ENCODE data around the gene EHBP1L1.
A peak's percentile ranks its signal among the peaks of the same experiment; 100 is the strongest.

EHBP1L1 gene

DNA sequence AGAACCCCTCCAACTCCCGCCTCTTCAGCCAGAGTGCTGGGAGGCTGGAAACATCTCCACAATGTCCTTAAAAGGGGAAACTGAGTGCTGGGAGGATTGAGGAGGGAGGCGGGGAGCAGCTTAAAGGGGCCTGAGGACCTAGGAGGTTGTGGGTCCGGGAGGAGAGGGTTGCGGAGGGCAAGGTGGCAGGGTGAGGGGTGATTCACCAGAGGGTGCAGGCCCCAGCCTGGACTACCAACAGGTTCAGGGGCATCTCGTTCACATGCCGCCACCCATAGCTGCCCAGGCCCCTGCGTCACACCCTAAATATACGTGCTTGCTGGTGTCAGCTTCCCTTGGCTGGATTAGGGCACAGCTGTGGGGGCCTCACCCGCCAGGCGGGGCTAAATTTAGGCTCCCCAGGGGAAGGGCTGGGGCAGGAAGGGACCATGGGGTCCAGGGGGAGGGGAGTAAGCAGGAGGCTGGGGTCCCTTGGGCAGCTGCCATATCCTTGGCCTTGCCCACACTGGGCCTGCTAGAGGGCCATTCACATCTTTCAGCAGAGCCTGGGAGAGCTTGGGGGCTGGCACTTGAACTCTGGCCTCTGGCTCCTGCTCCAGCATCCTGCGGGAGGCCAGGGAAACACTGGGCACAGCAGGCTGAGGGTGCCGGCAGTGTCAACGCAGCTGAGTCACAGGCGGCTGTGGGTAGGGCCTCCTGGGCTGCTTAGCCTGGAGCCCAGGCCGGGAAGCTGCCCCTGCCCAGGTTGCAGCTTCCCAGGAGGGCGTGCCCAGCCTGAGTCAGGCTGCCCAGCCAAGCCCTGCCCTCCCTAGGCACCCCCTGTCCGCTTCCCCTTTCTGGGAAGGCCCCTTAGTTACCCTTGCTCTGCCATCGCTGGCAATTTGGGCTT lies 1.3 kb downstream of the EHBP1L1 start:
- DNase-seq, result peak in 6 of 56 donors; percentile 27 to 61 (median 42)

DNA sequence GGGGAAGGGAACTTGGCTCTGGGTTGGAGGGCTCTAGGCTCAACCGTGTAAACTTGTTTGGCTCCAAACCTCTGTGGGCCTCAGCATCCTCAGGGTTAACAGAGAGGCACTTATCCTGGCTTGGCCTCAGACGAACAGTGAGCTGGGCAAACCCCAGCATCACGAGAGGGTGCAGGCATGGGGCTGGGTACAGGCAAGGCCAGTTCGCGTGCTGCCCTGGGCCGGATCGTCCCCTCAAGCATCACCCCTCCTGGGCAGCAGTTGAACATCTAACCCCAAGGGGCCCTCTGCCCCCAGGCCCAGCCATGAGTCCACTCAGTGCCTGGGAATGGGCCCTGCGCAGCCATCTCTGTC lies 1.9 kb downstream of the EHBP1L1 start:
- peak in 6 of 56 donors; percentile 20 to 61 (median 40) for DNase-seq

DNA sequence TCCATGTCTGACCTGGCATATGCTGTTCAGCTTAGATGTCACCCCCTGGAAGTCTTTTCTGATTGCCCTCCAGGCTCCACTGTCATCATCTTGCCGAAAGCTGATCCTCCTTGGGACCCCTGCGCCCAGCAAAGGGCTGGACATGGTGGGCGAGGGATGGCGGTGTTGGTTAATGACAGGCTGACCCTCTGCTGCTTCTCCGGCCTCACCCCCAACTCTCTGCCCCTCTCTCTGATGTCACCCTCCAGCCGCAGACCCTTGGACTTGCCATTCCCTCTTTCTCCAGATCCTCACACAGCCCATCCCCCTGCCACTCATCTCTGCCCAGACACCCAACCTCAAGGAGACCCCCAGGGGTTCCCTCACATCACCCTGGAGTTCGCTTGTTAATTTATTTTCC lies 2.3 kb downstream of the EHBP1L1 start:
- no peak for DNase-seq

DNA sequence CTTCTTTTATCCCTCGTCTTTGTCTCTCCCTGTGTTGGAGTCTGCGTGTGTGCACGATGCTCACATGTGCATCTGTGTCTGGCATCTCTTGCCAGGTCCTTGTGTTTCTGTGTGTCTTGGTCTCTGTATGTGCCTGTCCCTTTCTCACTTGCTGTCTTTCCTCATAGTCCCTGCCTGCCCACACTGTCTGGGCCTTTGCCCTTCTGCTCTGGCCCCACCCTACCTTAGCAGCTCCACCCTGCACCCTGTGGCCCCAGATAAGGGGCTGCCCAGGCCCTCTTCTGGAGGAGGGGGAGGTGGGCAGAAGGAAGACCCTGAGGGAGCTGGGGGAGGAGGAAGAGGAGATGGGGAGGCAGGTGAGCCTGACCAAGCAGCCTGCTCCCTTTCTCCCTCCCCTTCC lies 2.8 kb downstream of the EHBP1L1 start:
- DNase-seq, result no peak

DNA sequence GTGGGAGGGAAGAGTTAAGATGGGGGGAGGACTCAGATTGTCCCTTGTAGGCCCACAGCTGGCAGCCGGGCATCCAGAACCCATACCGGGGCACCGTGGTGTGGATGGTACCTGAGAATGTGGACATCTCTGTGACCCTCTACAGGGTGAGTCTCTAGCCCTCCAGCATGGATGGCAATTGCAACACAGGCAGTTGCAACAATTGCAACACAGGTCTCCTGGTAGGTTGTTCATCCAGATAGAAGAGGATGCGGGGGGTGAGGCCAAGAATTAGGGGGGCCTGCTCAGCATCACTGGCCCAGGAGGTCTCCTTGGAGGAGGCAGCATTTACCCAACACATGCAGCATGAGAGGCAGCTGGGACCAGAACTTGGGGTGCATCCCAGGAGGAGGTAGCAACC lies 3.4 kb downstream of the EHBP1L1 start:
- no peak for DNase-seq

DNA sequence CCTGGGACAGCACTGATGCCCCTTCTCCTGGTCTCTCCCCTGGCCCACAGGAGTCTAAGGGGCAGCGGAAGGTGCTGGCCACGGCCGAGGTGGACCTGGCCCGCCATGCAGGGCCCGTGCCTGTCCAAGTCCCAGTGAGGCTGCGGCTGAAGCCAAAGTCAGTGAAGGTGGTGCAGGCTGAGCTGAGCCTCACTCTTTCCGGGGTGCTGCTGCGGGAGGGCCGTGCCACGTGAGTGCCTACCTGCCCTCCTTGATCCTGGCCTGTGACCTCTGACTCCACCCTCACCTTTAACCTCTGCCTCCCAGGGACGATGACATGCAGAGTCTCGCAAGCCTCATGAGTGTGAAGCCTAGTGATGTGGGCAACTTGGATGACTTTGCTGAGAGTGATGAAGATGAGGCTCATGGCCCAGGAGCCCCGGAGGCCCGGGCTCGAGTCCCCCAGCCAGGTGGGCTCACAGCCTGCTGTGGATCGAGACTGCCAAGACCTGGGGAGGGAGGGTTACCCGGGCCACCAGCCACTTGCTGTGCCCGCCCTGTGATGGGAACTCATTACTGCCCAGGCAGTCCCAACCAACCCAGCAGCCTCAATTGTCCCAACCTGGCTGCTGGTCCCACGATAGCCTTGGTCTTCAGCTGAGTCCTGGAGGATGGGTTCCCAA lies 4.3 kb downstream of the EHBP1L1 start:
- no peak for DNase-seq

DNA sequence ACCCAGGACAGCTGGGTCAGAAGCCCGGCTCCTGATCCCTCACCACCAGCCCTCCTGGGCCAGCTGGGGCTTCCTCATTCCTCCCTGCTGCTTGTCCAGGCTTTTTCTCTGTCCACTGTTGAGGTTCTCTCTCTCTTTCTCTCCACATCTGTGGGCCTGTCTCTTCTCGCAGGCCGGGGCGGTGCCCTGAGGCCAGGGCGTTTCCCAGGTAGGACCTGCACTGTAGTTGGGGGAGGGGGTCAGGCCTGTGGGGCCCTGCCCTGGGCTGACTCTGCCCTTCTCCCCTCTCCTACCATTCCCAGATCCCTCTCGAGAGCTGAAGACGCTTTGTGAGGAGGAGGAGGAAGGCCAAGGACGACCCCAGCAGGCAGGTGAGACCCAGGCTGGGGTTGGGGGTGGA lies 4.9 kb downstream of the EHBP1L1 start:
- DNase-seq, result no peak

DNA sequence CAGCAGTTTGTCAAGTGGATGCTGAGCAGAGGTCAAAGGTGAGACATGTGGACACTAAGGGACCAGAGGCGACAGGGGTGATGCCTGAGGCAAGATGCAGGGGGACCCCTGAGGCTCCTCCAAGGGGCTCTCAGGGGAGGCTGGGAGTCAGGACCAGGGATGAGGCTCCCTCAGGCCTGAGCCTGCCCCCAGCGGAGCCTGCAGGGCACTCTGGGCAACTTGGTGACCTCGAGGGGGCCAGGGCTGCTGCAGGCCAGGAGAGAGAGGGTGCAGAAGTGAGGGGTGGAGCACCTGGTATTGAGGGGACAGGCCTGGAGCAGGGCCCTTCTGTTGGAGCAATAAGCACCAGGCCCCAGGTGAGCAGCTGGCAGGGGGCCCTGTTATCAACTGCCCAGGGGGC lies 6.1 kb downstream of the EHBP1L1 start:
- DNase-seq, result no peak

DNA sequence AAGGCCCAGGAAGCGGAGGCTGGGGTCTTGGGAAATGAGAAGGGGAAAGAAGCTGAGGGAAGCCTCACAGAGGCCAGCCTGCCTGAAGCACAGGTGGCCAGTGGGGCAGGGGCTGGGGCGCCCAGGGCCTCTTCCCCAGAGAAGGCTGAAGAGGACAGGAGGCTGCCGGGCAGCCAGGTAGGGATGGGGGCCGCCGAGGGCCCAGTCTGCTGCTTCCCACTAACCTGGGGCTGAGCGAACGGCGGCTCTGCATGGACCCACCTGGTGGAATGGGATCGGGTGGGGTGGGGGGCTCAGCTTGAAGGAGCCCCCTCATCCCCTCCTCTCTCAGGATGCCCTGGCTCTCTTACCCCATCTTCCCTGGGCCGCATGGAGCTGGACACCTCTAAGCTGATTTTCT lies 7.7 kb downstream of the EHBP1L1 start:
- no peak for DNase-seq

DNA sequence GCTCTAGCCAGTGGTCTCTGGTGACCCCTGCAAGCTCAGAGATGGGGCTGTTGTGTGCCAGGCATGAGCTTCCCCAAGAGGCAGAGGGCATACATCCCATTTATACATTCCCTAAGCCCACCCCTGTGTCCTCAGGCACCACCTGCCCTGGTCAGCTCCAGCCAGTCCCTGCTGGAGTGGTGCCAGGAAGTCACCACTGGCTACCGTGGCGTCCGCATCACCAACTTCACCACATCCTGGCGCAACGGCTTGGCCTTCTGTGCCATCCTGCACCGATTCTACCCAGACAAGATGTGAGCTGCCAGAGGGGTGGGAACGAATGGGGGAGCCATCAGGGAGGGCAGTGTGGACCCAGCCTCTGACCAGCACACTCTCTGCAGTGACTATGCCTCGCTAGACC lies 8.3 kb downstream of the EHBP1L1 start:
- DNase-seq, result no peak

DNA sequence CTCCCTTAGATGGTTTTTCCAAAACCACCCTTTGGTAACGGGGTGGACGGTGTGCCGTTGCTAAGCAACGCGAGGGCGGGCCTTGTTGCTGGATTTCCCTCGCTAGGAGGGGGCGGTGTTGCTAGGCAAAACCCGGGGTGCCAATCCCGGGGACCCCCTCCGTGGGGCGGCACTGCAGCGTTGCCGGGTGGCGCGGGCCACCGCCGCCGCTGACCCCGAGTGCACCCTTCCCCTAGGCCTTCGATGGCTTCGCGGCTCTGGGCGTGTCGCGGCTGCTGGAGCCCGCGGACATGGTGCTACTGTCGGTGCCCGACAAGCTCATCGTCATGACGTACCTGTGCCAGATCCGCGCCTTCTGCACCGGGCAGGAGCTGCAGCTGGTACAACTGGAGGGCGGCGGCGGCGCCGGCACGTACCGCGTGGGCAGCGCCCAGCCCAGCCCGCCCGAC lies 8.9 kb downstream of the EHBP1L1 start:
- DNase-seq, result peak in 25 of 56 donors; percentile 8 to 72 (median 44)

DNA sequence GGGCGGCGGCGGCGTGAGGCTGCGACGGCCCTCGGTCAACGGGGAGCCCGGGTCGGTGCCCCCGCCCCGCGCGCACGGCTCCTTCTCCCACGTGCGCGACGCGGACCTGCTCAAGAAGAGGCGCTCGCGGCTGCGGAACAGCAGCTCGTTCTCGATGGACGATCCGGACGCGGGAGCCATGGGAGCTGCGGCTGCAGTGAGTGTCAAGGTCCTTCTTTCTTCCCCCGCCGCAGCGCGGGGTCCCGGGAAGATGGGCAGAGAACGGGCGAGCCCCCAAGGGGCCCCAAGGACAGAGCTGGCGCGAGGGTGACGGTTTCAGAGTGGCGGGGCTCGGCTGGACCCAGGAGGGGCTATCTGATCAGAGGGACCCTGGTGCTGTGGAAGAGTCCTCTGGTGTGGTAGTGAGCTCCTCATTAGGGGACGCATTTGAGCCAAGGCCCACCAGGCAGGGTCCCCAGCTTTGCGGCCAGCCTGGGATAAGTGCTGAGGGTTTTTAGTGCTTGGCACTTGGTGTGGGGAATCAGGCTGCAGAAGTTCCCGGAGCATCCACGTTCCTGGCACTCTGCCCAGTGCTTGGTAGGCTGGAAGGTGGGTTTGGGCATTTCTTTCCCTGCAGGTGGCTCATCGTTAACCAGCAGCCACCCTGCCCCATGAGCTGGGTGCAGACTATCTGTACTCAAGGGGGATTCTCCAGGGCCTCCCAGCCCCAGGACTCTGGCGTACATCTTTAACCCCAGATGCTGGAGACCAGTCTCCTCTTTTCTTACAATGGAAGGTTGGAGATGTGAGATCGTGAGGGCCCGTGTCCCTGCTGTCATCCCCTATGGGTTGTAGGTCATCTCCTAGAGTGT lies 9.8 kb downstream of the EHBP1L1 start:
- peak in 3 of 56 donors; percentile 10 to 26 (median 10) for DNase-seq

DNA sequence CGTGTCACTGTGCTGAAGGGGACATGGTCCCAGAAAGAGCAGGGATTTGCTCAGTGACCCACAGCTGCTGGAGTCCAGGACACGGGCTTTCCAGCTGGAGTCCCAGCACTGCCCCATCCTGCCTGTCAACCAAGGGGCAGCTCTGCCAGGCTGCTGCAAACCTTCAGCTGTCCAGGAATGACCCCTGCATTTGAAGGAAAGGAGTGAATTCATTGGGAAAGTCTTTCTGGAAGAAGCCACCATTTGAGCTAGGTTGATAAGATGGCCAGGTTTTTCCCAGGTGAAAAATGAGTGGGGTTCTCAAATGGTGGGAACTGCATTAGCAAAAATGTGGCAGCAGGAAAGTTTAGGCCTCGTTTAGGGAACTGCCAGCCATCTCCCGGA lies 10.4 kb downstream of the EHBP1L1 start:
- no peak for DNase-seq

DNA sequence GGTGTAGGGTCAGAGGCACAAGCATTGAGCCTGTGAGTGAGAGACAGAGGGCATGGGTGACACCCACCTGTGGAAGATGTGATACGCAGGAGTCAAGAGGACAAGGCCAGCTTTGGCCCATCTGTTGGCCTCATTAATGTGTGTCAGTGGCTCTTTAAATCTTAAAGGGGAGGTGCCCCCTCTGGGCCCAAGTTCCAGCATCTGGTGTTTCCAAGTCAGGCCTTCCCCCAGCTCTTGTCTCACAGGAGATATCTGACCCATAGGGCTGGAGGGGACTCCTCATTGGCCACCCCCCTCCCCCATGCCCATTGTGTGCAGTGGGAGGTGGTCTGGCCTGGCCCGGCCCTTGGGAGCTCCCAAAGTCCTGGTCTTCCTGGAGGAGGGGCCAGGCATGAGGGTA lies 10.8 kb downstream of the EHBP1L1 start:
- DNase-seq, result no peak

DNA sequence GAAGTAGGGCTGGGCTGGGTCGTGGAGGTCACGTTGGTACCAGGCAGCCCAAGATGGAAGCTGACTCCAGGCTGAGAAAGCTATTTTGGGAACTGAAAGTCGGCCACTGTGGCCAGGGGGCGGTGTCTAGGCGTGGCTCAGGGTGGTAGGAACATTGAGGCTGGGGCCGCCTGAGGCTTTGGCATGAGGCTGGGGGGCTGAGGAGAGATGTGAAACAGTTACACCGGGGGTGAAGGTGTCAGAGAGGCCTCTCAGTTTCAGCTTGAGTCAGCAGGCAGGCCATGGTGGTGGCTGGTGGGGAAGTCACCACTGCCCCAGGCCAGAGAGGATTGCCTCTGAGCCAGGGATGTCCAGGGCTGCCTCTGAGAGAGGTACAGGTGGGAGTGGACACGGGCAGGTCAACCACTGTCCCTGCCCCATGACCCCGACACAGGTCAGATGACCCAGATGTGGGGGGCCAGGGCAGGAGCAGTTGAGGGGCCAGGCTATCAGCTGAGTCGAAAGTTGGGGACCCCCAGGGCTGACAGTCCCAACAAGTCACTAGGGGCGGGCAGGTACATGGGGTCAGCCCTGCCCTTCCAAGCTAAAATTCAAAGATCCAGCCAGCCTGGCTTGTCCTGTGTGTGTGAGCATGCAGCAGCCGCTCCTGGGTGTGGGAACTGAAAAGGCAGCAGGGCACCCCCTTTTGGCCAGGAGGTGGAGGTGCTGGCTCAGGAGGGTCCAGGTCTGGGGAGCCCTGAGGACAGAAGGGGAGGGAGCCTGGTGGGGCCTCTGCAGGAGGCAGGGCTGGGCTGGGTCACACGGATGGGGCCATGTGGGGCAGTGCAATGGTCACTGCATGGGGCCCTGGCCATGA lies 12.6 kb downstream of the EHBP1L1 start:
- peak in 7 of 56 donors; percentile 12 to 41 (median 19) for DNase-seq

DNA sequence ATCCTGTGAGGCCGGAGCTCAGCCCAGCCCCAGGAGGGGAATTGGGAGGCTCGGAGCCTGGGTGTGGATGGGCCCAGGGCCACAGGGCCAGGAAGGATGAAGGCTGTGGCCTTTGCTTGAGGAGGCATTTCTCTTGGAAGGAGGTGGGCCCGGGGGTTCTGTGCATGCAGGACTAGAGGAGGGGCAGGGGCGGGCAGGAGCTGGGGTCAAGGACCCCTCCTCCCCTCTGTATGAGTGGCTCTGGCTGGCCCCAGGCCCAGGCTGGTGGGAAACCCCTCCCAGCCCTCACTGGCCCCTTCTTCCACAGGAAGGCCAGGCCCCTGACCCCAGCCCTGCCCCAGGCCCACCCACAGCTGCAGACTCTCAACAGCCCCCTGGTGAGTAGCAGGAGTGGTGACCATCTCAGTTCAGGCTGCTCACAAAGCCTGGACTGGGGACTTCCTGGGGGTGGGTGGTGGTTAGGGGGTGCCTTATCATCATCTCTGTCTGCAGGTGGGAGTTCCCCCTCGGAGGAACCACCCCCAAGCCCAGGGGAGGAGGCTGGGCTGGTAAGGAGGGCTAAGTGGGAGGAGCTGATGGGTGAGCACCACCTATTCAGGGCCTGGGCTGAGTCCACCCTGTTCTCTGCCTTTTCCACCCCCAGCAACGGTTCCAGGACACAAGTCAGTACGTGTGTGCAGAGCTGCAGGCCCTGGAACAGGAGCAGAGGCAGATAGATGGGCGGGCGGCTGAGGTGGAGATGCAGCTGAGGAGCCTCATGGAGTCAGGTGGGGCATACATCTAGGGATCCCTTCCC lies 13.8 kb downstream of the EHBP1L1 start:
- no peak for DNase-seq

DNA sequence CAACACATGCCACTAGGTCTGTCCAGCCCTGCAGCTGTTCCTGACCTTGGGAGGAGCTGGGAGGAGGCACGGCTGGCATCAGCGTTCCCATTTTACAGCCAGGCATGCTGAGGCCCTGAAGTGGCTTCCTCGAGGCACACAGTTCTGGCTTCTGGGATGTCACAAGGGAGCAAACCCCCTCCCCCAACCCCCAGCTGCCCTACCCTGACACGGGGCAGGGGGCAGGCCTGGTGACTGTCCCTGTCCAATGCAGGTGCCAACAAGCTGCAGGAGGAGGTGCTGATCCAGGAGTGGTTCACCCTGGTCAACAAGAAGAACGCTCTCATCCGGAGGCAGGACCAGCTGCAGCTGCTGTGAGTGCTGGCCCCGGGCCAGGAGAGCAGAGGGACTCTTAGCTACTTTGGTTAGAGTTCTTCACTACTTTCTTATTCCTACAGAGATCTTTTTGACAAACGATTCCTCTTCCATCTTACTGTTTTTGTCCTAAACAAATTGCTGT lies 14.4 kb downstream of the EHBP1L1 start:
- DNase-seq, result peak in 1 of 56 donors; percentile 10

DNA sequence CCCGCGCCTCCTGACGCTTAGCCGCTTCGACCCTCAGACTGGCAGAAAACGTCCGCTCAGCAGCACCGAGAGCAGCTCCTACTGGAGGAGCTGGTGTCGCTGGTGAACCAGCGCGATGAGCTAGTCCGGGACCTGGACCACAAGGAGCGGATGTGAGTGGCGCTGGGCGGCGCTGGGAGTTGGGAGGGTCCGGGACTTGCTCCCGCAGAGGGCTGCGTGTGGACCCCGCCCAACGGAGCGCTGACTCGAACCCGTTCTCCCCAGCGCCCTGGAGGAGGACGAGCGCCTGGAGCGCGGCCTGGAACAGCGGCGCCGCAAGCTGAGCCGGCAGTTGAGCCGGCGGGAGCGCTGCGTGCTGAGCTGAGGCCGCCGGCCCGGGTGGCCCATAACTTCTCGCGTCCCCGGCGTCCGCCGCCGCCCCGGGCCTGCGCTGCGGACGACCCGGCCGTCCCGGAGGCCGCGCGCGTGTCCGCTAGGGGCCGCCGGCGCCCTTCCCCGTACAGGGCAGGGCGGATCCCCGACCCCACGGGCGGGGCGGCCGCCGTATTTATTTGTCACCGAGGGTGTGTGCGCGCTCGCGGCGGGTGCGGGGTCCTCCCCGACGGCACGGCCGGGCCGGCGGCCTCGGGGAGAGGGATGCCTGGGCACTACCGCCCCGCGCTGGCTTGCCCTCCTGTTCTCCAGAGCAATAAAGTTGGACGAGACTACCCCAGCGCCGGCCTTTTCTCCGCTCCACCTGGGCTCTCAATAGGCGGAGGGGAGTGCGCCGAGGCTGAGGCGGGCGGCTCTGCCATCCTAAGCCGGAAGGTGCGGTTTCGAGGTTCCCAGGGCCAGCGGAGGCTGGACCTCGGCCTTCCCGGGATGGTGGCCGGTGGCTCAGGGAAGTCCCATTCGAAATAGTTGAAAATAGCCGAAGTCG lies 16.3 kb downstream of the EHBP1L1 start:
- no peak for DNase-seq
